Adrenal gland (tissue), 12 donors: ENCODE measurements around the gene ZBTB39. TPM values are rescaled to one million over a fixed set of nuclear protein-coding genes. Genes with fewer than 3 reads are reported as not detected.
"Not testable (repeated sequence)": the region's sequence is repeated elsewhere in the genome, so short reads cannot be mapped to it uniquely, and the experiment has no call there.

Experiments used
- DNase-seq, 7 donors: peaks; one replicate each; pipeline ENCODE4 v3.0.0-alpha.2; 2019 to 2020
- H3K27ac ChIP-seq, 5 donors: fragments of 200-600 bp; sonication (generic) in 4 of 5; 1 replicate in 3 of 5; 2 replicates in 2 of 5; pipeline versions ENCODE4 v1.5.1 to v1.8.0; 2016 to 2020; ENCODE audit warnings: mild to moderate bottlenecking in 1 of 5
- H3K27me3 ChIP-seq: fragments of 200-600 bp; 2 replicates; pipeline ENCODE4 v1.8.0; 2021
- H3K36me3 ChIP-seq, 2 donors: fragments of 200-600 bp; replicated peaks in 1 of 2; 1 replicate in 1 of 2; 2 replicates in 1 of 2; pipeline versions ENCODE4 v1.5.1 to v1.8.0; 2018 to 2022
- H3K4me1 ChIP-seq, 2 donors: fragments of 200-600 bp; replicated peaks in 1 of 2; 1 replicate in 1 of 2; 2 replicates in 1 of 2; pipeline versions ENCODE4 v1.5.1 to v1.8.0; 2018 to 2021
- H3K4me3 ChIP-seq, 4 donors: fragments of 200-600 bp; sonication (generic) in 3 of 4; one replicate each; pipeline ENCODE4 v1.5.1; 2016 to 2018
- H3K9me3 ChIP-seq, 3 donors: fragments of 200-600 bp; sonication (generic) in 1 of 3; replicated peaks in 1 of 3; 1 replicate in 2 of 3; 2 replicates in 1 of 3; pipeline versions ENCODE4 v1.5.1 to v1.8.0; 2016 to 2021
- CTCF ChIP-seq, 6 experiments: fragments of 450-650 bp in 4 of 6; fragments of 200-600 bp in 2 of 6; sonication (generic) in 1 of 6; IDR thresholded peaks; 1 replicate in 5 of 6; 2 replicates in 1 of 6; pipeline versions ENCODE4 v1.5.1 to v1.8.0; 2016 to 2021; ENCODE audit warnings: antibody characterized with exemption in 6 of 6, mild to moderate bottlenecking in 2 of 6, moderate library complexity in 1 of 6
- POLR2A ChIP-seq, 2 donors: fragments of 450-650 bp; IDR thresholded peaks; one replicate each; pipeline ENCODE4 v1.6.1; 2017; ENCODE audit warnings: antibody characterized with exemption in 2 of 2, mild to moderate bottlenecking in 2 of 2, moderate library complexity in 1 of 2
- WGBS, 4 donors: extraction: QIAGEN DNeasy Blood & Tissue Kit in 2 of 4; methylation state at CpG; one replicate each; pipeline versions ENCODE4 v1.1.5 to v1.1.7; 2013 to 2017; 5-methylcytosine and 5-hydroxymethylcytosine counted together
- intact Hi-C, 2 donors: fragments of 100-400 bp; cut with DNase I; formaldehyde crosslinking; loops; one replicate each; pipeline versions ENCODE4 v1.14.1 to v1.15.0; 2022 to 2023
- polyA plus RNA-seq, 3 donors: library from polyadenylated mRNA; stranded (reverse); fragments of 200-250 nt in 2 of 3; fragments of 350-450 nt in 1 of 3; fragmentation: Illumina TruSeq in 1 of 3; extraction: RNeasy Lipid Tissue Mini Kit (QIAGEN cat#74804) in 1 of 3; gene quantifications; one replicate each; pipeline ENCODE4 v1.2.3, GENCODE V29; 2013 to 2014
- total RNA-seq, 9 donors: library from RNA; depleted of rRNA in 4 of 9; stranded (reverse); fragments of >200 nt in 4 of 9; fragments of 120-200 nt in 1 of 9; fragmentation: NEBNext Ultra II Directional in 1 of 9; extraction: Animal tissue kit (Norgen Biotek cat#: 25700) in 1 of 9; gene quantifications; one replicate each; pipeline versions ENCODE4 v1.1.0 to v1.2.4, GENCODE V29; 2013 to 2023
- donor health status: healthy with polysubstance abuse.
- donor health status: Bipolar disorder and iron deficiency.
- donor health status: DM: yes; HTN: yes; CAD: no.
- donor health status: DM: no; HTN: no; CAD: no.
- donor health status: DM: no; HTN: no; CAD: no.
- donor health status: DM: yes; HTN: yes; CAD: no.

Gene ZBTB39
- total and polyA plus RNA-seq, 12 donors, result 1.4 to 6.0 (median 3.9) TPM

- Histone ChIP-seq H3K4me1 (no peaks in the 10 kb centered on the region), H3K9me3 (no peaks in the 10 kb centered on the region), H3K4me3 (no peak overlapping the region), H3K27me3 (no peaks in the 10 kb centered on the region), H3K27ac (no peak overlapping the region), H3K36me3 (no peaks in the 10 kb centered on the region)
- 83 to 92% (median 91%) methylated on average over 9 of the region's 9 CpGs for WGBS, 4 donors
- intact Hi-C loops, result no loop called here
- no peak for DNase-seq
- TF ChIP-seq POLR2A (IDR thresholded peaks at IDR 0.05) (no peak), CTCF (IDR thresholded peaks at IDR 0.05) (no peak)
These were observed 13.8 kb upstream of the ZBTB39 start for GRCh38 chr12:57019983-57020719.

- H3K27me3 ChIP-seq, result no peaks in the 10 kb centered on the region
- H3K4me3 ChIP-seq, result no peak overlapping the region
- TF ChIP-seq POLR2A (IDR thresholded peaks at IDR 0.05) (no peak), CTCF (IDR thresholded peaks at IDR 0.05) (no peak)
- WGBS, 4 donors, result 59 to 85% (median 79%) methylated on average over 1 of the region's 1 CpG
- no peak overlapping the region for H3K27ac ChIP-seq
- no peaks in the 10 kb centered on the region for H3K36me3 ChIP-seq
- no peaks in the 10 kb centered on the region for H3K4me1 ChIP-seq
- no peak for DNase-seq
- intact Hi-C loops, result no loop called here
- H3K9me3 ChIP-seq, result no peaks in the 10 kb centered on the region
These were observed 12.6 kb upstream of the ZBTB39 start for GRCh38 chr12:57018906-57019305.

GRCh38 chr12:57018353-57018752, 12.0 kb upstream of the ZBTB39 start:
- H3K27me3 ChIP-seq, H3K9me3 ChIP-seq, H3K4me1 ChIP-seq, DNase-seq, intact Hi-C loops, H3K4me3 ChIP-seq, H3K36me3 ChIP-seq, H3K27ac ChIP-seq: not testable (repeated sequence)
- WGBS, 4 donors, result 70 to 80% (median 76%) methylated on average over 5 of the region's 5 CpGs

GRCh38 chr12:57016348-57016747, 10.0 kb upstream of the ZBTB39 start, which contains the start of gene TAC3:
Gene TAC3, minus strand, starts transcription at chr12:57016529. Its CDS starts 732 bp downstream, at chr12:57015797.
- WGBS, 4 donors, result 55 to 77% (median 67%) methylated on average over 3 to 6 of the region's 6 CpGs

GRCh38 chr12:57012600-57013465, 6.5 kb upstream of the ZBTB39 start:
- intact Hi-C loops, result loop anchor here (5.0 kb wide), 2 partner anchors 44 to 49 kb away; no protein-coding TSS in a partner anchor

More at GRCh38 chr12:57016348-57016747, 10.0 kb upstream of the ZBTB39 start, which contains the start of gene TAC3:
- H3K27me3 ChIP-seq, result no peaks in the 10 kb centered on the region
- DNase-seq, result no peak
- H3K9me3 ChIP-seq, result no peaks in the 10 kb centered on the region
- H3K4me3 ChIP-seq, result no peak within 1 kb of the TSS
- TF ChIP-seq POLR2A (IDR thresholded peaks at IDR 0.05), result no peak
- no peaks in the 10 kb centered on the region for H3K36me3 ChIP-seq
- H3K27ac ChIP-seq, result no peak within 1 kb of the TSS
- no peaks in the 10 kb centered on the region for H3K4me1 ChIP-seq
- intact Hi-C loops, result no loop called here

More at GRCh38 chr12:57012600-57013465, 6.5 kb upstream of the ZBTB39 start:
- Histone ChIP-seq H3K4me1 (peaks cover 0 to 7% of the 10 kb centered on the region in 2 donors), H3K27me3 (no peaks in the 10 kb centered on the region), H3K36me3 (no peaks in the 10 kb centered on the region), H3K27ac (no peak overlapping the region), H3K4me3 (no peak overlapping the region), H3K9me3 (no peaks in the 10 kb centered on the region)
- WGBS, 4 donors, result 71 to 83% (median 77%) methylated on average over 5 to 7 of the region's 7 CpGs
- TF ChIP-seq POLR2A (IDR thresholded peaks at IDR 0.05) (no peak), CTCF (IDR thresholded peaks at IDR 0.05) (no peak)
- no peak for DNase-seq
